GM12878 (cell line): ENCODE measurements around the gene MYRFL. TPM values are rescaled to one million over a fixed set of nuclear protein-coding genes. Genes with fewer than 3 reads are reported as not detected.

Source experiments
- BCL11A ChIP-seq: IDR thresholded peaks from 2 replicates; pipeline ENCODE4 v1.6.1; 2011; ENCODE audit warnings: low read depth, low read length
- BMI1 ChIP-seq: fragments of 450-650 bp; IDR thresholded peaks from 2 replicates; pipeline ENCODE4 v1.6.1; 2016; ENCODE audit warnings: mild to moderate bottlenecking, moderate library complexity, borderline replicate concordance
- BRCA1 ChIP-seq: IDR thresholded peaks from 2 replicates; pipeline ENCODE4 v1.6.1; 2011; ENCODE audit warnings: low read depth, low read length, improper control_type of control experiment
- CBFB ChIP-seq: IDR thresholded peaks from 2 replicates; pipeline ENCODE4 v1.6.1; 2016; ENCODE audit warnings: antibody characterized with exemption, low read depth
- CEBPB ChIP-seq, 2 experiments: fragments of 150-350 bp in 1 of 2; IDR thresholded peaks; 2 replicates each; pipeline ENCODE4 v1.6.1; 2012 to 2014; ENCODE audit warnings: low read depth in 2 of 2, low read length in 2 of 2, borderline replicate concordance in 1 of 2, inconsistent platforms in 1 of 2
- ESRRA ChIP-seq: IDR thresholded peaks from 2 replicates; pipeline ENCODE4 v1.6.1; 2012; ENCODE audit warnings: mild to moderate bottlenecking, low read length, improper control_type of control experiment
- HCFC1 ChIP-seq: fragments of 150-350 bp; IDR thresholded peaks from 2 replicates; pipeline ENCODE4 v1.6.1; 2014; ENCODE audit warnings: low read length
- HDAC2 ChIP-seq: fragments of 200-600 bp; sonication (generic); IDR thresholded peaks from 2 replicates; pipeline ENCODE4 v1.6.1; 2017
- HDGF ChIP-seq: fragments of 450-650 bp; IDR thresholded peaks from 2 replicates; pipeline ENCODE4 v1.6.1; 2016; ENCODE audit warnings: antibody characterized with exemption
- IKZF1 ChIP-seq: fragments of 450-650 bp; conservative IDR thresholded peaks from 2 replicates; pipeline ENCODE4 v1.6.1; 2017; ENCODE audit warnings: antibody characterized with exemption, mild to moderate bottlenecking
- JUNB ChIP-seq: IDR thresholded peaks from 2 replicates; pipeline ENCODE4 v1.6.1; 2016; ENCODE audit warnings: antibody characterized with exemption, mild to moderate bottlenecking
- KDM1A ChIP-seq: fragments of 200-600 bp; sonication (generic); IDR thresholded peaks from 2 replicates; pipeline ENCODE4 v1.6.1; 2016; ENCODE audit warnings: borderline replicate concordance
- MEF2B ChIP-seq: fragments of 450-650 bp; IDR thresholded peaks from 2 replicates; pipeline ENCODE4 v1.6.1; 2018; ENCODE audit warnings: mild to moderate bottlenecking, moderate library complexity; ENCODE audit not compliant: partially characterized antibody, poor library complexity, severe bottlenecking
- NBN ChIP-seq: fragments of 450-650 bp; IDR thresholded peaks from 2 replicates; pipeline ENCODE4 v1.6.1; 2016
- PML ChIP-seq: IDR thresholded peaks from 2 replicates; pipeline ENCODE4 v1.6.1; 2012; ENCODE audit warnings: low read length, inconsistent platforms
- POLR2AphosphoS5 ChIP-seq: IDR thresholded peaks from 2 replicates; pipeline ENCODE4 v1.6.1; 2011; ENCODE audit warnings: mild to moderate bottlenecking, low read length, inconsistent platforms
- POU2F2 ChIP-seq: IDR thresholded peaks from 3 replicates; pipeline ENCODE4 v1.6.1; 2011; ENCODE audit warnings: low read depth, mild to moderate bottlenecking, low read length, borderline replicate concordance
- RAD51 ChIP-seq: fragments of 450-650 bp; IDR thresholded peaks from 2 replicates; pipeline ENCODE4 v1.6.1; 2016; ENCODE audit warnings: moderate library complexity, mild to moderate bottlenecking, inconsistent platforms
- SMAD1 ChIP-seq: fragments of 450-650 bp; IDR thresholded peaks from 2 replicates; pipeline ENCODE4 v1.6.1; 2018; ENCODE audit warnings: mild to moderate bottlenecking, low read depth; ENCODE audit not compliant: partially characterized antibody
- SMARCA5 ChIP-seq: fragments of 450-650 bp; IDR thresholded peaks from 2 replicates; pipeline ENCODE4 v1.6.1; 2017; ENCODE audit warnings: mild to moderate bottlenecking
- SMC3 ChIP-seq: IDR thresholded peaks from 2 replicates; pipeline ENCODE4 v1.6.1; 2011; ENCODE audit warnings: low read length, improper control_type of control experiment, borderline replicate concordance
- SREBF2 ChIP-seq: IDR thresholded peaks from 2 replicates; pipeline ENCODE4 v1.6.1; 2012; ENCODE audit warnings: mild to moderate bottlenecking, low read length
- TCF3 ChIP-seq: IDR thresholded peaks from 2 replicates; pipeline ENCODE4 v1.6.1; 2012; ENCODE audit warnings: low read depth, mild to moderate bottlenecking, low read length, borderline replicate concordance; ENCODE audit not compliant: insufficient read depth
- polyA plus RNA-seq, 11 experiments: library from polyadenylated mRNA; depleted of rRNA in 4 of 11; unstranded in 6 of 11; stranded (reverse) in 5 of 11; fragments of >200 nt; fragmentation: Nextera tagmentation in 4 of 11; fragmentation: Illumina TruSeq in 1 of 11; extraction: Ambion mirVana in 4 of 11; extraction: Trizol in 1 of 11; gene quantifications; 1 replicate in 1 of 11; 2 replicates in 10 of 11; pipeline versions ENCODE4 v1.2.1 to v1.2.3, GENCODE V29; 2011 to 2016; ENCODE audit warnings: inconsistent platforms in 2 of 11, missing spikeins in 2 of 11, low read depth in 1 of 11
- total RNA-seq, 4 experiments: library from RNA; depleted of rRNA in 3 of 4; stranded (reverse); fragments of >200 nt in 3 of 4; fragmentation: Illumina TruSeq in 1 of 4; extraction: Trizol in 1 of 4; gene quantifications; 2 replicates each; pipeline versions ENCODE4 v1.2.1 to v1.2.3, GENCODE V29; 2013 to 2021
- TF ChIP-seq, protein P1 (sequence below): fragments of 450-650 bp; IDR thresholded peaks from 2 replicates; pipeline ENCODE4 v1.6.1; 2016; ENCODE audit warnings: mild to moderate bottlenecking
- TF ChIP-seq, protein P2 (sequence below): fragments of 150-350 bp; IDR thresholded peaks from 2 replicates; pipeline ENCODE4 v1.6.1; 2016; ENCODE audit warnings: low read depth, low read length
- TF ChIP-seq, protein P3 (sequence below): IDR thresholded peaks from 2 replicates; pipeline ENCODE4 v1.6.1; 2012; ENCODE audit warnings: low read depth, low read length, improper control_type of control experiment

Gene MYRFL
- total and polyA plus RNA-seq, 10 of the 15 experiments (the other 5 are each of a cell fraction or from before 2014, with no cell fraction given), result 0.24 to 1.8 (median 0.64) TPM

DNA sequence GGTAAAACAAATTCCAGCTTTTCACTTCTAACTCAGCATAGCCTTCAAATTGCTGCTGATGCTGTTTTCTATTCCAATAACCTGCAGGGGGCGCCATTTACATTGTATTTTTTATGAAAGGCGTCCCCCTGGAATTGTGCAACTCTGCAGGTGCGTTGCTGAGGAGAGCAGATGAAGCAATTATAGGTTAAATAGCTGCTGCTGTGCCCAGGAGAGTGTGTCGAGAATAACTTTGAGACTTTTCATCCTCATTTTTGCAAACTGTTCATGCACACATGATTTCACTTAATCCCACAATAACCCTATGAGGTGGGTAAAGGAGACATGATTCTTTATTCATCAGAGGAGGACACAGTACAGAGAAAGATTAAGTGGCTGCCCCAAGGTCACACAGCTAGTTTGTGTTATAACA is 75.7 kb downstream of the MYRFL start (continued):
- TF ChIP-seq, protein P1, sequence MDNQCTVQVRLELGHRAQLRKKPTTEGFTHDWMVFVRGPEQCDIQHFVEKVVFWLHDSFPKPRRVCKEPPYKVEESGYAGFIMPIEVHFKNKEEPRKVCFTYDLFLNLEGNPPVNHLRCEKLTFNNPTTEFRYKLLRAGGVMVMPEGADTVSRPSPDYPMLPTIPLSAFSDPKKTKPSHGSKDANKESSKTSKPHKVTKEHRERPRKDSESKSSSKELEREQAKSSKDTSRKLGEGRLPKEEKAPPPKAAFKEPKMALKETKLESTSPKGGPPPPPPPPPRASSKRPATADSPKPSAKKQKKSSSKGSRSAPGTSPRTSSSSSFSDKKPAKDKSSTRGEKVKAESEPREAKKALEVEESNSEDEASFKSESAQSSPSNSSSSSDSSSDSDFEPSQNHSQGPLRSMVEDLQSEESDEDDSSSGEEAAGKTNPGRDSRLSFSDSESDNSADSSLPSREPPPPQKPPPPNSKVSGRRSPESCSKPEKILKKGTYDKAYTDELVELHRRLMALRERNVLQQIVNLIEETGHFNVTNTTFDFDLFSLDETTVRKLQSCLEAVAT, result no peak
- TF ChIP-seq HDAC2 (no peak), SREBF2 (no peak), BMI1 (no peak), CBFB (no peak), BCL11A (no peak), POLR2AphosphoS5 (no peak), IKZF1 (no peak), MEF2B (peak; percentile 46), TCF3 (no peak), JUNB (no peak), KDM1A (no peak), ESRRA (peak; percentile 48; the same call in 1 of the 2 replicates), HCFC1 (no peak), SMC3 (peak; percentile 80), NBN (no peak), BRCA1 (no peak), RAD51 (no peak), HDGF (no peak), CEBPB (IDR thresholded peaks at IDR 0.05; ENCODE audit: borderline replicate concordance in 1 of 2, low read depth in 2 of 2, low read length in 2 of 2) (peak in 1 of 2 experiments; percentile 85; a peak in 3 of 4 replicates), SMAD1 (no peak), PML (no peak), POU2F2 (0 out of 3 replicates have a peak, but pooled peaks have one; percentile 42), SMARCA5 (no peak)
- TF ChIP-seq, protein P2, sequence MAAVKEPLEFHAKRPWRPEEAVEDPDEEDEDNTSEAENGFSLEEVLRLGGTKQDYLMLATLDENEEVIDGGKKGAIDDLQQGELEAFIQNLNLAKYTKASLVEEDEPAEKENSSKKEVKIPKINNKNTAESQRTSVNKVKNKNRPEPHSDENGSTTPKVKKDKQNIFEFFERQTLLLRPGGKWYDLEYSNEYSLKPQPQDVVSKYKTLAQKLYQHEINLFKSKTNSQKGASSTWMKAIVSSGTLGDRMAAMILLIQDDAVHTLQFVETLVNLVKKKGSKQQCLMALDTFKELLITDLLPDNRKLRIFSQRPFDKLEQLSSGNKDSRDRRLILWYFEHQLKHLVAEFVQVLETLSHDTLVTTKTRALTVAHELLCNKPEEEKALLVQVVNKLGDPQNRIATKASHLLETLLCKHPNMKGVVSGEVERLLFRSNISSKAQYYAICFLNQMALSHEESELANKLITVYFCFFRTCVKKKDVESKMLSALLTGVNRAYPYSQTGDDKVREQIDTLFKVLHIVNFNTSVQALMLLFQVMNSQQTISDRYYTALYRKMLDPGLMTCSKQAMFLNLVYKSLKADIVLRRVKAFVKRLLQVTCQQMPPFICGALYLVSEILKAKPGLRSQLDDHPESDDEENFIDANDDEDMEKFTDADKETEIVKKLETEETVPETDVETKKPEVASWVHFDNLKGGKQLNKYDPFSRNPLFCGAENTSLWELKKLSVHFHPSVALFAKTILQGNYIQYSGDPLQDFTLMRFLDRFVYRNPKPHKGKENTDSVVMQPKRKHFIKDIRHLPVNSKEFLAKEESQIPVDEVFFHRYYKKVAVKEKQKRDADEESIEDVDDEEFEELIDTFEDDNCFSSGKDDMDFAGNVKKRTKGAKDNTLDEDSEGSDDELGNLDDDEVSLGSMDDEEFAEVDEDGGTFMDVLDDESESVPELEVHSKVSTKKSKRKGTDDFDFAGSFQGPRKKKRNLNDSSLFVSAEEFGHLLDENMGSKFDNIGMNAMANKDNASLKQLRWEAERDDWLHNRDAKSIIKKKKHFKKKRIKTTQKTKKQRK, result no peak
- TF ChIP-seq, protein P3, sequence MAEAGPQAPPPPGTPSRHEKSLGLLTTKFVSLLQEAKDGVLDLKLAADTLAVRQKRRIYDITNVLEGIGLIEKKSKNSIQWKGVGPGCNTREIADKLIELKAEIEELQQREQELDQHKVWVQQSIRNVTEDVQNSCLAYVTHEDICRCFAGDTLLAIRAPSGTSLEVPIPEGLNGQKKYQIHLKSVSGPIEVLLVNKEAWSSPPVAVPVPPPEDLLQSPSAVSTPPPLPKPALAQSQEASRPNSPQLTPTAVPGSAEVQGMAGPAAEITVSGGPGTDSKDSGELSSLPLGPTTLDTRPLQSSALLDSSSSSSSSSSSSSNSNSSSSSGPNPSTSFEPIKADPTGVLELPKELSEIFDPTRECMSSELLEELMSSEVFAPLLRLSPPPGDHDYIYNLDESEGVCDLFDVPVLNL, result 0 out of 2 replicates have a peak, but pooled peaks have one; percentile 16
